ENCODE data around the gene CCL28.
"Not testable (repeated sequence)": the region's sequence is repeated elsewhere in the genome, so short reads cannot be mapped to it uniquely, and the experiment has no call there.

Gene CCL28

GRCh38 chr5:43412156-43412555 is at the start of gene CCL28:
Gene CCL28, minus strand, starts transcription at chr5:43412391. Its CDS starts 75 bp downstream, at chr5:43412316.
- DNase-seq (ENCODE audit: low spot score) = no peak

GRCh38 chr5:43461066-43461465 is 48.9 kb upstream of the CCL28 start:
- DNase-seq (ENCODE audit: low spot score) = no peak

GRCh38 chr5:43456556-43456955 is 44.4 kb upstream of the CCL28 start:
- no peak for DNase-seq (ENCODE audit: low spot score)

- DNase-seq (ENCODE audit: low spot score) = not testable (repeated sequence)
Observed at GRCh38 chr5:43441575-43441974, 29.4 kb upstream of the CCL28 start.

- no peak for DNase-seq (ENCODE audit: low spot score)
Observed at GRCh38 chr5:43437062-43437660, 25.0 kb upstream of the CCL28 start.

GRCh38 chr5:43433382-43433781 is 21.2 kb upstream of the CCL28 start:
- DNase-seq (ENCODE audit: low spot score) = no peak

- no peak for DNase-seq (ENCODE audit: low spot score)
Observed at GRCh38 chr5:43432486-43433375, 20.5 kb upstream of the CCL28 start.

- no peak for DNase-seq (ENCODE audit: low spot score)
Observed at GRCh38 chr5:43429706-43430105, 17.5 kb upstream of the CCL28 start.

GRCh38 chr5:43429016-43429415 is 16.8 kb upstream of the CCL28 start:
- DNase-seq (ENCODE audit: low spot score) = no peak

- DNase-seq (ENCODE audit: low spot score) = no peak
Observed at GRCh38 chr5:43427306-43427705, 15.1 kb upstream of the CCL28 start.

- no peak for DNase-seq (ENCODE audit: low spot score)
Observed at GRCh38 chr5:43425983-43426382, 13.8 kb upstream of the CCL28 start.

GRCh38 chr5:43423086-43423485 is 10.9 kb upstream of the CCL28 start:
- not testable (repeated sequence) for DNase-seq (ENCODE audit: low spot score)

- DNase-seq (ENCODE audit: low spot score) = no peak
Observed at GRCh38 chr5:43422143-43422542, 10.0 kb upstream of the CCL28 start.

GRCh38 chr5:43421450-43422133 is 9.4 kb upstream of the CCL28 start:
- no peak for DNase-seq (ENCODE audit: low spot score)

- DNase-seq (ENCODE audit: low spot score) = no peak
Observed at GRCh38 chr5:43420241-43420640, 8.1 kb upstream of the CCL28 start.

- DNase-seq (ENCODE audit: low spot score) = no peak
Observed at GRCh38 chr5:43418561-43418960, 6.4 kb upstream of the CCL28 start.

- no peak for DNase-seq (ENCODE audit: low spot score)
Observed at GRCh38 chr5:43416803-43417394, 4.7 kb upstream of the CCL28 start.

GRCh38 chr5:43415935-43416802 is 4.0 kb upstream of the CCL28 start:
- DNase-seq (ENCODE audit: low spot score) = no peak

- DNase-seq (ENCODE audit: low spot score) = no peak
Observed at GRCh38 chr5:43413966-43414365, 1.8 kb upstream of the CCL28 start.

- DNase-seq (ENCODE audit: low spot score) = no peak
Observed at GRCh38 chr5:43412644-43413043, 453 bp upstream of the CCL28 start.

- no peak for DNase-seq (ENCODE audit: low spot score)
Observed at GRCh38 chr5:43411495-43411894, 696 bp downstream of the CCL28 start.

- DNase-seq (ENCODE audit: low spot score) = no peak
Observed at GRCh38 chr5:43410414-43410813, 1.8 kb downstream of the CCL28 start.
